Neural cell (in vitro differentiated cells): ENCODE measurements around the gene DMGDH. TPM values are rescaled to one million over a fixed set of nuclear protein-coding genes. Genes with fewer than 3 reads are reported as not detected.

ENCODE experiments used
- H2AFZ ChIP-seq: fragments of 200-600, 300-800 bp; sonication (generic), shearing (Covaris generic); 2 replicates; pipeline ENCODE4 v1.6.0; 2014; ENCODE audit warnings: low read depth, mild to moderate bottlenecking, antibody characterized with exemption, low read length, moderate library complexity
- H3F3A ChIP-seq: fragments of 200-600 bp; shearing (Covaris generic); 2 replicates; pipeline ENCODE4 v1.6.1; 2016; ENCODE audit warnings: mild to moderate bottlenecking, moderate library complexity, mixed read lengths, antibody characterized with exemption, low read length; ENCODE audit not compliant: insufficient read depth, poor library complexity, severe bottlenecking
- H3K27ac ChIP-seq: fragments of 200-600, 300-800 bp; sonication (generic), shearing (Covaris generic); 2 replicates; pipeline ENCODE4 v1.5.1; 2014; ENCODE audit warnings: mild to moderate bottlenecking, low read length, moderate library complexity
- H3K27me3 ChIP-seq: fragments of 300-800, 200-600 bp; sonication (generic), shearing (Covaris generic); 2 replicates; pipeline ENCODE4 v1.6.0; 2014; ENCODE audit warnings: mild to moderate bottlenecking, low read depth, low read length, moderate library complexity; ENCODE audit not compliant: insufficient read depth
- H3K36me3 ChIP-seq: fragments of 300-800, 200-600 bp; sonication (generic), shearing (Covaris generic); 2 replicates; pipeline ENCODE4 v1.5.1; 2014; ENCODE audit warnings: mild to moderate bottlenecking, antibody characterized with exemption, low read length, moderate library complexity; ENCODE audit not compliant: insufficient read depth
- H3K4me2 ChIP-seq: fragments of 300-800, 200-600 bp; sonication (generic), shearing (Covaris generic); 2 replicates; pipeline ENCODE4 v1.6.0; 2014; ENCODE audit warnings: mild to moderate bottlenecking, low read length
- H3K4me3 ChIP-seq: fragments of 300-800, 200-600 bp; sonication (generic), shearing (Covaris generic); 2 replicates; pipeline ENCODE4 v1.5.1; 2014; ENCODE audit warnings: mild to moderate bottlenecking, low read length, moderate library complexity
- H3K79me2 ChIP-seq: fragments of 200-600 bp; shearing (Covaris generic); replicated peaks from 2 replicates; pipeline ENCODE4 v1.6.0; 2014; ENCODE audit warnings: mild to moderate bottlenecking, low read length, moderate library complexity; ENCODE audit not compliant: insufficient read depth
- H3K9ac ChIP-seq: fragments of 300-800, 200-600 bp; sonication (generic), shearing (Covaris generic); 2 replicates; pipeline ENCODE4 v1.6.1; 2016; ENCODE audit warnings: mild to moderate bottlenecking, low read length, mixed read lengths
- H3K9me2 ChIP-seq: fragments of 200-600 bp; shearing (Covaris generic); 2 replicates; pipeline ENCODE4 v1.6.1; 2016; ENCODE audit warnings: mild to moderate bottlenecking, low read length, mixed read lengths; ENCODE audit not compliant: insufficient read depth
- H3K9me3 ChIP-seq: fragments of 200-600, 300-800 bp; sonication (generic), shearing (Covaris generic); 2 replicates; pipeline ENCODE4 v1.6.1; 2016; ENCODE audit warnings: mild to moderate bottlenecking, mixed run types, low read length, moderate library complexity, mixed read lengths
- H4K20me1 ChIP-seq: fragments of 200-600 bp; shearing (Covaris generic); 2 replicates; pipeline ENCODE4 v1.6.1; 2016; ENCODE audit warnings: mild to moderate bottlenecking, mixed run types; ENCODE audit not compliant: insufficient read depth
- CTCF ChIP-seq: fragments of 450-650 bp; IDR thresholded peaks from 2 replicates; pipeline ENCODE4 v1.5.1; 2014; ENCODE audit warnings: antibody characterized with exemption, mild to moderate bottlenecking, moderate library complexity; ENCODE audit not compliant: poor library complexity, severe bottlenecking
- EP300 ChIP-seq: fragments of 450-650 bp; conservative IDR thresholded peaks from 2 replicates; pipeline ENCODE4 v1.6.1; 2014; ENCODE audit warnings: antibody characterized with exemption, mild to moderate bottlenecking, moderate library complexity; ENCODE audit not compliant: poor library complexity, severe bottlenecking
- EZH2 ChIP-seq: fragments of 200-600, 300-800 bp; shearing (Covaris generic), sonication (generic); IDR thresholded peaks from 2 replicates; pipeline ENCODE4 v1.6.1; 2014; ENCODE audit warnings: antibody characterized with exemption, low read length, borderline replicate concordance, mild to moderate bottlenecking; ENCODE audit not compliant: insufficient read depth, poor library complexity, severe bottlenecking
- MXI1 ChIP-seq: fragments of 450-650 bp; conservative IDR thresholded peaks from 2 replicates; pipeline ENCODE4 v1.6.1; 2014; ENCODE audit warnings: antibody characterized with exemption, mild to moderate bottlenecking; ENCODE audit not compliant: poor library complexity, severe bottlenecking
- POLR2AphosphoS5 ChIP-seq: IDR thresholded peaks from 2 replicates; pipeline ENCODE4 v1.6.1; 2012
- RAD21 ChIP-seq: fragments of 450-650 bp; conservative IDR thresholded peaks from 2 replicates; pipeline ENCODE4 v1.6.1; 2014; ENCODE audit warnings: antibody characterized with exemption, mild to moderate bottlenecking, moderate library complexity
- SMC3 ChIP-seq: fragments of 450-650 bp; conservative IDR thresholded peaks from 2 replicates; pipeline ENCODE4 v1.6.1; 2014; ENCODE audit warnings: antibody characterized with exemption, mild to moderate bottlenecking, moderate library complexity; ENCODE audit not compliant: poor library complexity
- TAF1 ChIP-seq: IDR thresholded peaks from 2 replicates; pipeline ENCODE4 v1.6.1; 2012; ENCODE audit warnings: low read depth
- polyA plus RNA-seq: library from polyadenylated mRNA; depleted of rRNA; stranded (reverse); fragments of >200 nt; gene quantifications from 2 replicates; pipeline ENCODE4 v1.2.3, GENCODE V29; 2014
- TF ChIP-seq, protein P1 (sequence below): IDR thresholded peaks from 2 replicates; pipeline ENCODE4 v1.6.1; 2012; ENCODE audit warnings: borderline replicate concordance

DMGDH gene
- polyA plus RNA-seq, 1 donor from 2014 or later = 0.93 TPM

DNA sequence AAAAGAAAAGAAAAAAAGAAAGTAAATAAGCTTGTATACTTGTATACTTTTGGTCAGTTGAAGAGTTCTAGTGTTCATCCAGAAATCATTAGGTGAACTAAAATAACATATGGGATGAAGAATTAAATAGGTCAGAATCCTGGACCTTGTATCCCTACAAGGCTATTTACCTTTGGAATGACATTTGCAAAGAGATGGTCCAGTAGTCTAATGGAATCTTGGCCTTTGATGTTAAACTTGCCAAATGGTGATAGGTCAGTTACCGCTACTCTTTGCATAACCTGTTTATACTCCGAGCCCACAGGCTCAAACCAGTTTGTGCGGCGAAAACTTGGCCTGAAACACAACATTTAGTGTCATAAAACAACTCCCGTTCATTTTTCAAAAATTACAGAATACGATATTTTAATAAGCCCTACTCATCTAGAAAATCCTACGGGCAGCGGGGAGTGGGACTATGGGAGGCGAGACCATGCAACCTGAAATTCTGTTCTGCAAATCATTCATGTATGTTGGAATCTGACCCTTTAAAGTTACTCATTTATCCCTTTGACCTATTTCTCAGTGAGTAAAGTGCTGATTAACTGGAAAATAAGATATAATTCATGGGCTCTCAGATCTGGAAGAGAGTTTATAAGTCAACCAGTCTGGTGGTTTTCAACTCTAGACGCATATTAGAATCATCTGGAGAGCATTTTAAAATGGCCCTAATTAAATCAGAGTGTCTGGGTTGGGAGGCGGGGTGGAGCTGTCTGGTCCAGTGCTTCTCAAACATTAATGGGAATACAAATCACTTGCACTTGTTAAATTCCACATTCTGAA, 38.6 kb downstream of the DMGDH start:
- H2AFZ ChIP-seq = no peak overlapping the region
- no peaks in the 10 kb centered on the region for H3F3A ChIP-seq
- H3K27ac ChIP-seq = no peak overlapping the region
- no peaks in the 10 kb centered on the region for H3K9me2 ChIP-seq
- H4K20me1 ChIP-seq = no peaks in the 10 kb centered on the region
- H3K36me3 ChIP-seq = no peaks in the 10 kb centered on the region
- H3K79me2 ChIP-seq = no peaks in the 10 kb centered on the region
- no peaks in the 10 kb centered on the region for H3K9me3 ChIP-seq
- no peak overlapping the region for H3K9ac ChIP-seq
- H3K4me2 ChIP-seq = no peak overlapping the region
- no peaks in the 10 kb centered on the region for H3K27me3 ChIP-seq
- H3K4me3 ChIP-seq = no peak overlapping the region
- TF ChIP-seq EP300 (no peak), RAD21 (no peak), POLR2AphosphoS5 (no peak)

- no peaks in the 10 kb centered on the region for H3K79me2 ChIP-seq
- H3K36me3 ChIP-seq = no peaks in the 10 kb centered on the region
- H3K27me3 ChIP-seq = no peaks in the 10 kb centered on the region
- H3F3A ChIP-seq = no peaks in the 10 kb centered on the region
- H3K27ac ChIP-seq = no peak overlapping the region
- no peaks in the 10 kb centered on the region for H4K20me1 ChIP-seq
- TF ChIP-seq CTCF (peak; percentile 91), EP300 (no peak), SMC3 (peak; percentile 89), EZH2 (no peak), POLR2AphosphoS5 (no peak), RAD21 (peak; percentile 87), TAF1 (no peak), MXI1 (no peak)
- TF ChIP-seq, protein P1, sequence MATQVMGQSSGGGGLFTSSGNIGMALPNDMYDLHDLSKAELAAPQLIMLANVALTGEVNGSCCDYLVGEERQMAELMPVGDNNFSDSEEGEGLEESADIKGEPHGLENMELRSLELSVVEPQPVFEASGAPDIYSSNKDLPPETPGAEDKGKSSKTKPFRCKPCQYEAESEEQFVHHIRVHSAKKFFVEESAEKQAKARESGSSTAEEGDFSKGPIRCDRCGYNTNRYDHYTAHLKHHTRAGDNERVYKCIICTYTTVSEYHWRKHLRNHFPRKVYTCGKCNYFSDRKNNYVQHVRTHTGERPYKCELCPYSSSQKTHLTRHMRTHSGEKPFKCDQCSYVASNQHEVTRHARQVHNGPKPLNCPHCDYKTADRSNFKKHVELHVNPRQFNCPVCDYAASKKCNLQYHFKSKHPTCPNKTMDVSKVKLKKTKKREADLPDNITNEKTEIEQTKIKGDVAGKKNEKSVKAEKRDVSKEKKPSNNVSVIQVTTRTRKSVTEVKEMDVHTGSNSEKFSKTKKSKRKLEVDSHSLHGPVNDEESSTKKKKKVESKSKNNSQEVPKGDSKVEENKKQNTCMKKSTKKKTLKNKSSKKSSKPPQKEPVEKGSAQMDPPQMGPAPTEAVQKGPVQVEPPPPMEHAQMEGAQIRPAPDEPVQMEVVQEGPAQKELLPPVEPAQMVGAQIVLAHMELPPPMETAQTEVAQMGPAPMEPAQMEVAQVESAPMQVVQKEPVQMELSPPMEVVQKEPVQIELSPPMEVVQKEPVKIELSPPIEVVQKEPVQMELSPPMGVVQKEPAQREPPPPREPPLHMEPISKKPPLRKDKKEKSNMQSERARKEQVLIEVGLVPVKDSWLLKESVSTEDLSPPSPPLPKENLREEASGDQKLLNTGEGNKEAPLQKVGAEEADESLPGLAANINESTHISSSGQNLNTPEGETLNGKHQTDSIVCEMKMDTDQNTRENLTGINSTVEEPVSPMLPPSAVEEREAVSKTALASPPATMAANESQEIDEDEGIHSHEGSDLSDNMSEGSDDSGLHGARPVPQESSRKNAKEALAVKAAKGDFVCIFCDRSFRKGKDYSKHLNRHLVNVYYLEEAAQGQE = no peak
- H3K9me2 ChIP-seq = no peaks in the 10 kb centered on the region
- peak overlapping the region; percentile 56 for H3K4me3 ChIP-seq
- no peaks in the 10 kb centered on the region for H3K9me3 ChIP-seq
- no peak overlapping the region for H3K4me2 ChIP-seq
- H3K9ac ChIP-seq = peak overlapping the region; percentile 45
- H2AFZ ChIP-seq = no peak overlapping the region
Observed at GRCh38 chr5:79025054-79025472, 44.4 kb downstream of the DMGDH start.
